WTC11 (cell line): ENCODE measurements around the gene DACH2. TPM values are rescaled to one million over a fixed set of nuclear protein-coding genes. Genes with fewer than 3 reads are reported as not detected.

Experiments used
- ATAC-seq: fragments of 200-7000 bp; cut with Tn5 transposase; 2 replicates; pipeline ENCODE4 v1.10.0; 2021; ENCODE audit warnings: mild to moderate bottlenecking, moderate library complexity
- CTCF ChIA-PET: fragments of 300-600 bp; sonication (Branson Sonifier 250); formaldehyde crosslinking; loops from one replicate; lab custom pipeline; 2021; ENCODE audit warnings: antibody characterized with exemption; lab: Charles Lee
- POLR2A ChIA-PET: fragments of 350-600 bp; sonication (Branson Sonifier 250); formaldehyde crosslinking; loops from one replicate; lab custom pipeline; 2021; ENCODE audit warnings: antibody characterized with exemption; lab: Charles Lee
- DNase-seq: peaks from one replicate; pipeline ENCODE4 v3.0.0; 2021; ENCODE audit warnings: low spot score
- H3K27ac Mint-ChIP-seq: 2 replicates; pipeline ENCODE4 v1.8.0; 2021; ENCODE audit warnings: mixed read lengths
- H3K27me3 Mint-ChIP-seq: 2 replicates; pipeline ENCODE4 v1.8.0; 2021; ENCODE audit warnings: low read depth, mild to moderate bottlenecking, moderate library complexity, mixed read lengths
- H3K36me3 Mint-ChIP-seq: 2 replicates; pipeline ENCODE4 v1.8.0; 2021; ENCODE audit warnings: mixed read lengths
- H3K4me1 Mint-ChIP-seq: 2 replicates; pipeline ENCODE4 v1.8.0; 2022; ENCODE audit warnings: mixed read lengths
- H3K4me3 Mint-ChIP-seq: 2 replicates; pipeline ENCODE4 v1.8.0; 2021; ENCODE audit warnings: mild to moderate bottlenecking, moderate library complexity, mixed read lengths
- H3K9me3 Mint-ChIP-seq: 2 replicates; pipeline ENCODE4 v1.8.0; 2021; ENCODE audit warnings: mixed read lengths
- CBFB ChIP-seq: sonication (generic); formaldehyde crosslinking; IDR thresholded peaks from 2 replicates; pipeline ENCODE4 v1.8.1; 2022; ENCODE audit warnings: mild to moderate bottlenecking, low read depth, missing genetic modification reagents
- GABPB1 ChIP-seq: sonication (generic); formaldehyde crosslinking; IDR thresholded peaks from 2 replicates; pipeline ENCODE4 v1.8.1; 2023; ENCODE audit warnings: mild to moderate bottlenecking, missing genetic modification reagents
- IRF2 ChIP-seq: sonication (generic); formaldehyde crosslinking; IDR thresholded peaks from 2 replicates; pipeline ENCODE4 v1.8.0; 2022; ENCODE audit warnings: low read depth, missing genetic modification reagents, borderline replicate concordance
- JAZF1 ChIP-seq: fragments of 250-450 bp; sonication (Bioruptor Pico); IDR thresholded peaks from 2 replicates; pipeline ENCODE4 v1.9.0; 2021; ENCODE audit warnings: moderate library complexity, mild to moderate bottlenecking, inconsistent platforms
- JUN ChIP-seq: sonication (generic); formaldehyde crosslinking; IDR thresholded peaks from 2 replicates; pipeline ENCODE4 v1.8.0; 2023; ENCODE audit warnings: mild to moderate bottlenecking, missing genetic modification reagents
- MXD4 ChIP-seq: fragments of 250-450 bp; sonication (Bioruptor Pico); IDR thresholded peaks from 2 replicates; pipeline ENCODE4 v1.8.0; 2021; ENCODE audit warnings: mild to moderate bottlenecking, moderate library complexity, borderline replicate concordance
- MYBL2 ChIP-seq: sonication (generic); formaldehyde crosslinking; IDR thresholded peaks from 2 replicates; pipeline ENCODE4 v1.8.1; 2023; ENCODE audit warnings: mild to moderate bottlenecking, moderate library complexity, missing genetic modification reagents
- RORB ChIP-seq: fragments of 250-450 bp; sonication (Bioruptor Pico); IDR thresholded peaks from 2 replicates; pipeline ENCODE4 v1.9.0; 2021; ENCODE audit warnings: mild to moderate bottlenecking
- SOX15 ChIP-seq: fragments of 250-450 bp; sonication (Bioruptor Pico); IDR thresholded peaks from 2 replicates; pipeline ENCODE4 v1.9.0; 2021; ENCODE audit warnings: mild to moderate bottlenecking
- ZNF138 ChIP-seq: sonication (generic); formaldehyde crosslinking; conservative IDR thresholded peaks from 2 replicates; pipeline ENCODE4 v1.8.1; 2022; ENCODE audit warnings: mild to moderate bottlenecking, moderate library complexity, missing genetic modification reagents
- ZNF219 ChIP-seq: sonication (generic); formaldehyde crosslinking; IDR thresholded peaks from 2 replicates; pipeline ENCODE4 v1.8.0; 2023; ENCODE audit warnings: missing genetic modification reagents, mild to moderate bottlenecking, borderline replicate concordance
- ZNF232 ChIP-seq: sonication (generic); formaldehyde crosslinking; IDR thresholded peaks from 2 replicates; pipeline ENCODE4 v1.8.0; 2022; ENCODE audit warnings: mild to moderate bottlenecking, missing genetic modification reagents
- total RNA-seq: library from RNA; stranded (reverse); gene quantifications from 3 replicates; pipeline ENCODE4 v1.2.3, GENCODE V29; 2021
- TF ChIP-seq, protein P1 (sequence below): sonication (generic); formaldehyde crosslinking; IDR thresholded peaks from 2 replicates; pipeline ENCODE4 v1.8.0; 2022; ENCODE audit warnings: mild to moderate bottlenecking, missing genetic modification reagents
- TF ChIP-seq, protein P2 (sequence below): fragments of 250-450 bp; sonication (Bioruptor Pico); IDR thresholded peaks from 2 replicates; pipeline ENCODE4 v1.9.0; 2021; ENCODE audit warnings: moderate library complexity, mild to moderate bottlenecking, inconsistent platforms, borderline replicate concordance
- TF ChIP-seq, protein P3 (sequence below): sonication (generic); formaldehyde crosslinking; IDR thresholded peaks from 2 replicates; pipeline ENCODE4 v1.8.1; 2022; ENCODE audit warnings: missing genetic modification reagents, borderline replicate concordance
- TF ChIP-seq, protein P4 (sequence below): sonication (generic); formaldehyde crosslinking; IDR thresholded peaks from 2 replicates; pipeline ENCODE4 v1.8.1; 2023; ENCODE audit warnings: mild to moderate bottlenecking, missing genetic modification reagents, moderate library complexity
- TF ChIP-seq, protein P5 (sequence below): fragments of 200-600 bp; IDR thresholded peaks from 2 replicates; pipeline ENCODE4 v1.8.0; 2022; ENCODE audit warnings: antibody characterized with exemption
- TF ChIP-seq, protein P6 (sequence below): sonication (generic); formaldehyde crosslinking; conservative IDR thresholded peaks from 2 replicates; pipeline ENCODE4 v1.8.1; 2022; ENCODE audit warnings: mild to moderate bottlenecking, missing genetic modification reagents
- TF ChIP-seq, protein P7 (sequence below): fragments of 250-450 bp; sonication (Bioruptor Pico); IDR thresholded peaks from 2 replicates; pipeline ENCODE4 v1.9.0; 2021; ENCODE audit warnings: mild to moderate bottlenecking
- TF ChIP-seq, protein P8 (sequence below): fragments of 250-450 bp; sonication (Bioruptor Pico); IDR thresholded peaks from 2 replicates; pipeline ENCODE4 v2.1.2; 2022; ENCODE audit warnings: mild to moderate bottlenecking, moderate library complexity
- TF ChIP-seq, protein P9 (sequence below): fragments of 250-450 bp; sonication (Bioruptor Pico); IDR thresholded peaks from 2 replicates; pipeline ENCODE4 v1.8.0; 2021; ENCODE audit warnings: mild to moderate bottlenecking
- TF ChIP-seq, protein P10 (sequence below): sonication (generic); formaldehyde crosslinking; IDR thresholded peaks from 2 replicates; pipeline ENCODE4 v1.8.0; 2022; ENCODE audit warnings: mild to moderate bottlenecking, missing genetic modification reagents

DACH2 gene
- total RNA-seq, 1 experiment from 2014 or later: 3.5 TPM

DNA sequence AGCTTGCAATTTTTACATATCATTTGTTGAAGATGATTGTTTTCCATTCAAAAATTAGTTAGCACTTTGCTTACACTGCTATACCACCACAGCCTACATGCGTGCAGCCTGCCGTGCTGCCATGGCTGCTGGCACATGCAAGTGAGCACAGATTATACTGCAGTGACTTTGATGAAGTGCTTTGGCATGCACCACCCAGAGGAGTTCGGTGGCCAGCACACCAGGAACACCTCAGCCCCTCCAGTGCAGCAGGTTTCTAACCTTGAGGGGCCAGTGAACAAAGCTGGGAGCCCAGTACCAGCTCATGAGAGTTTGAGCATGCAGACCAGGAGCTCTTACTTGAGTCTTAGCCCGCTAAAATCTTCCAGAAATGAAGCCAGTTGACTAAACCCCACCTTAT is 431.5 kb downstream of the DACH2 start:
- no peak for ATAC-seq
- Mint-ChIP-seq H3K36me3 (no peaks in the 10 kb centered on the region), H3K9me3 (no peaks in the 10 kb centered on the region), H3K27me3 (no peaks in the 10 kb centered on the region), H3K27ac (no peak overlapping the region), H3K4me3 (no peak overlapping the region), H3K4me1 (peaks cover 3% of the 10 kb centered on the region; the same call in 1 of the 2 replicates)
- TF ChIP-seq, protein P1, sequence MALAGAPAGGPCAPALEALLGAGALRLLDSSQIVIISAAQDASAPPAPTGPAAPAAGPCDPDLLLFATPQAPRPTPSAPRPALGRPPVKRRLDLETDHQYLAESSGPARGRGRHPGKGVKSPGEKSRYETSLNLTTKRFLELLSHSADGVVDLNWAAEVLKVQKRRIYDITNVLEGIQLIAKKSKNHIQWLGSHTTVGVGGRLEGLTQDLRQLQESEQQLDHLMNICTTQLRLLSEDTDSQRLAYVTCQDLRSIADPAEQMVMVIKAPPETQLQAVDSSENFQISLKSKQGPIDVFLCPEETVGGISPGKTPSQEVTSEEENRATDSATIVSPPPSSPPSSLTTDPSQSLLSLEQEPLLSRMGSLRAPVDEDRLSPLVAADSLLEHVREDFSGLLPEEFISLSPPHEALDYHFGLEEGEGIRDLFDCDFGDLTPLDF: no peak
- no peak for TF ChIP-seq GABPB1
- TF ChIP-seq JAZF1: no peak
- TF ChIP-seq SOX15 (CRISPR knock-in tag): no peak
- TF ChIP-seq, protein P2, sequence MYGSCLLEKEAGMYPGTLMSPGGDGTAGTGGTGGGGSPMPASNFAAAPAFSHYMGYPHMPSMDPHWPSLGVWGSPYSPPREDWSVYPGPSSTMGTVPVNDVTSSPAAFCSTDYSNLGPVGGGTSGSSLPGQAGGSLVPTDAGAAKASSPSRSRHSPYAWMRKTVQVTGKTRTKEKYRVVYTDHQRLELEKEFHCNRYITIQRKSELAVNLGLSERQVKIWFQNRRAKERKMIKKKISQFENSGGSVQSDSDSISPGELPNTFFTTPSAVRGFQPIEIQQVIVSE (CRISPR knock-in tag): no peak
- TF ChIP-seq CBFB (CRISPR knock-in tag): no peak
- no peak for TF ChIP-seq RORB
- no peak for TF ChIP-seq JUN (CRISPR knock-in tag)
- TF ChIP-seq, protein P3, sequence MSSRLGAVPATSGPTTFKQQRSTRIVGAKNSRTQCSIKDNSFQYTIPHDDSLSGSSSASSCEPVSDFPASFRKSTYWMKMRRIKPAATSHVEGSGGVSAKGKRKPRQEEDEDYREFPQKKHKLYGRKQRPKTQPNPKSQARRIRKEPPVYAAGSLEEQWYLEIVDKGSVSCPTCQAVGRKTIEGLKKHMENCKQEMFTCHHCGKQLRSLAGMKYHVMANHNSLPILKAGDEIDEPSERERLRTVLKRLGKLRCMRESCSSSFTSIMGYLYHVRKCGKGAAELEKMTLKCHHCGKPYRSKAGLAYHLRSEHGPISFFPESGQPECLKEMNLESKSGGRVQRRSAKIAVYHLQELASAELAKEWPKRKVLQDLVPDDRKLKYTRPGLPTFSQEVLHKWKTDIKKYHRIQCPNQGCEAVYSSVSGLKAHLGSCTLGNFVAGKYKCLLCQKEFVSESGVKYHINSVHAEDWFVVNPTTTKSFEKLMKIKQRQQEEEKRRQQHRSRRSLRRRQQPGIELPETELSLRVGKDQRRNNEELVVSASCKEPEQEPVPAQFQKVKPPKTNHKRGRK (CRISPR knock-in tag): no peak
- TF ChIP-seq MYBL2 (CRISPR knock-in tag): no peak
- TF ChIP-seq, protein P4, sequence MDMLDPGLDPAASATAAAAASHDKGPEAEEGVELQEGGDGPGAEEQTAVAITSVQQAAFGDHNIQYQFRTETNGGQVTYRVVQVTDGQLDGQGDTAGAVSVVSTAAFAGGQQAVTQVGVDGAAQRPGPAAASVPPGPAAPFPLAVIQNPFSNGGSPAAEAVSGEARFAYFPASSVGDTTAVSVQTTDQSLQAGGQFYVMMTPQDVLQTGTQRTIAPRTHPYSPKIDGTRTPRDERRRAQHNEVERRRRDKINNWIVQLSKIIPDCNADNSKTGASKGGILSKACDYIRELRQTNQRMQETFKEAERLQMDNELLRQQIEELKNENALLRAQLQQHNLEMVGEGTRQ (CRISPR knock-in tag): no peak
- ChIA-PET POLR2A (no interaction called here), CTCF (no interaction called here)
- DNase-seq: no peak

DNA sequence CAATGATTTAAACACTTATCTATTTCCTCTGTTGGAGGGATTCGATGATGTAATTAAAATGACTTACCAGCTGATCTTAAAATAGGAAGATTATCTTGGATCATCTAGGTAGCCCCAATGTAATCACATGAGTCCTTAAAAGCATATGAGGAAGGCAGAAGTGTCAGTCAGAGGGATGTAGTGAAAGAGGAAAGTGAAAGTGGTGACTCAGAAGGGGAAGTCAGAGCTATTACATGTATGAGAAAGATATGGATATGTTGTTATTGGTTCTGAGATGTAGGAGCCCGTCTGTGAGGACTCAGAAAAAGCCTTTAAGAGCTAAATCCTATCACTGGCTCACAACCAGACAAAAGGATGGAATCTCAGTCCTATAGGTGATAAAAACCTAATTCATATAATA is 456.4 kb downstream of the DACH2 start:
- ChIA-PET POLR2A (interaction anchor here (0.5 kb wide), 1 partner anchor 1123 kb away, joined by 6 read pairs; no protein-coding TSS in a partner anchor), CTCF (no interaction called here)
- H3K36me3 Mint-ChIP-seq: no peaks in the 10 kb centered on the region
- no peak overlapping the region for H3K4me3 Mint-ChIP-seq
- DNase-seq (no peak), ATAC-seq (no peak)
- peaks cover 4% of the 10 kb centered on the region; the same call in 1 of the 2 replicates for H3K9me3 Mint-ChIP-seq
- H3K4me1 Mint-ChIP-seq: no peaks in the 10 kb centered on the region
- H3K27ac Mint-ChIP-seq: no peak overlapping the region
- H3K27me3 Mint-ChIP-seq: no peaks in the 10 kb centered on the region
- TF ChIP-seq, protein P5, sequence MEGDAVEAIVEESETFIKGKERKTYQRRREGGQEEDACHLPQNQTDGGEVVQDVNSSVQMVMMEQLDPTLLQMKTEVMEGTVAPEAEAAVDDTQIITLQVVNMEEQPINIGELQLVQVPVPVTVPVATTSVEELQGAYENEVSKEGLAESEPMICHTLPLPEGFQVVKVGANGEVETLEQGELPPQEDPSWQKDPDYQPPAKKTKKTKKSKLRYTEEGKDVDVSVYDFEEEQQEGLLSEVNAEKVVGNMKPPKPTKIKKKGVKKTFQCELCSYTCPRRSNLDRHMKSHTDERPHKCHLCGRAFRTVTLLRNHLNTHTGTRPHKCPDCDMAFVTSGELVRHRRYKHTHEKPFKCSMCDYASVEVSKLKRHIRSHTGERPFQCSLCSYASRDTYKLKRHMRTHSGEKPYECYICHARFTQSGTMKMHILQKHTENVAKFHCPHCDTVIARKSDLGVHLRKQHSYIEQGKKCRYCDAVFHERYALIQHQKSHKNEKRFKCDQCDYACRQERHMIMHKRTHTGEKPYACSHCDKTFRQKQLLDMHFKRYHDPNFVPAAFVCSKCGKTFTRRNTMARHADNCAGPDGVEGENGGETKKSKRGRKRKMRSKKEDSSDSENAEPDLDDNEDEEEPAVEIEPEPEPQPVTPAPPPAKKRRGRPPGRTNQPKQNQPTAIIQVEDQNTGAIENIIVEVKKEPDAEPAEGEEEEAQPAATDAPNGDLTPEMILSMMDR: no peak
- TF ChIP-seq, protein P6, sequence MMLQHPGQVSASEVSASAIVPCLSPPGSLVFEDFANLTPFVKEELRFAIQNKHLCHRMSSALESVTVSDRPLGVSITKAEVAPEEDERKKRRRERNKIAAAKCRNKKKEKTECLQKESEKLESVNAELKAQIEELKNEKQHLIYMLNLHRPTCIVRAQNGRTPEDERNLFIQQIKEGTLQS: no peak
- TF ChIP-seq, protein P7, sequence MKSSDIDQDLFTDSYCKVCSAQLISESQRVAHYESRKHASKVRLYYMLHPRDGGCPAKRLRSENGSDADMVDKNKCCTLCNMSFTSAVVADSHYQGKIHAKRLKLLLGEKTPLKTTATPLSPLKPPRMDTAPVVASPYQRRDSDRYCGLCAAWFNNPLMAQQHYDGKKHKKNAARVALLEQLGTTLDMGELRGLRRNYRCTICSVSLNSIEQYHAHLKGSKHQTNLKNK: no peak
- TF ChIP-seq ZNF219 (CRISPR knock-in tag) (no peak), ZNF232 (CRISPR knock-in tag) (no peak), MXD4 (no peak), IRF2 (CRISPR knock-in tag) (no peak), ZNF138 (CRISPR knock-in tag) (no peak)
- TF ChIP-seq, protein P8, sequence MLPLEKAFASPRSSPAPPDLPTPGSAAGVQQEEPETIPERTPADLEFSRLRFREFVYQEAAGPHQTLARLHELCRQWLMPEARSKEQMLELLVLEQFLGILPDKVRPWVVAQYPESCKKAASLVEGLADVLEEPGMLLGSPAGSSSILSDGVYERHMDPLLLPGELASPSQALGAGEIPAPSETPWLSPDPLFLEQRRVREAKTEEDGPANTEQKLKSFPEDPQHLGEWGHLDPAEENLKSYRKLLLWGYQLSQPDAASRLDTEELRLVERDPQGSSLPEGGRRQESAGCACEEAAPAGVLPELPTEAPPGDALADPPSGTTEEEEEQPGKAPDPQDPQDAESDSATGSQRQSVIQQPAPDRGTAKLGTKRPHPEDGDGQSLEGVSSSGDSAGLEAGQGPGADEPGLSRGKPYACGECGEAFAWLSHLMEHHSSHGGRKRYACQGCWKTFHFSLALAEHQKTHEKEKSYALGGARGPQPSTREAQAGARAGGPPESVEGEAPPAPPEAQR: no peak
- TF ChIP-seq, protein P9, sequence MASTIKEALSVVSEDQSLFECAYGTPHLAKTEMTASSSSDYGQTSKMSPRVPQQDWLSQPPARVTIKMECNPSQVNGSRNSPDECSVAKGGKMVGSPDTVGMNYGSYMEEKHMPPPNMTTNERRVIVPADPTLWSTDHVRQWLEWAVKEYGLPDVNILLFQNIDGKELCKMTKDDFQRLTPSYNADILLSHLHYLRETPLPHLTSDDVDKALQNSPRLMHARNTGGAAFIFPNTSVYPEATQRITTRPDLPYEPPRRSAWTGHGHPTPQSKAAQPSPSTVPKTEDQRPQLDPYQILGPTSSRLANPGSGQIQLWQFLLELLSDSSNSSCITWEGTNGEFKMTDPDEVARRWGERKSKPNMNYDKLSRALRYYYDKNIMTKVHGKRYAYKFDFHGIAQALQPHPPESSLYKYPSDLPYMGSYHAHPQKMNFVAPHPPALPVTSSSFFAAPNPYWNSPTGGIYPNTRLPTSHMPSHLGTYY (CRISPR knock-in tag): no peak
- TF ChIP-seq, protein P10, sequence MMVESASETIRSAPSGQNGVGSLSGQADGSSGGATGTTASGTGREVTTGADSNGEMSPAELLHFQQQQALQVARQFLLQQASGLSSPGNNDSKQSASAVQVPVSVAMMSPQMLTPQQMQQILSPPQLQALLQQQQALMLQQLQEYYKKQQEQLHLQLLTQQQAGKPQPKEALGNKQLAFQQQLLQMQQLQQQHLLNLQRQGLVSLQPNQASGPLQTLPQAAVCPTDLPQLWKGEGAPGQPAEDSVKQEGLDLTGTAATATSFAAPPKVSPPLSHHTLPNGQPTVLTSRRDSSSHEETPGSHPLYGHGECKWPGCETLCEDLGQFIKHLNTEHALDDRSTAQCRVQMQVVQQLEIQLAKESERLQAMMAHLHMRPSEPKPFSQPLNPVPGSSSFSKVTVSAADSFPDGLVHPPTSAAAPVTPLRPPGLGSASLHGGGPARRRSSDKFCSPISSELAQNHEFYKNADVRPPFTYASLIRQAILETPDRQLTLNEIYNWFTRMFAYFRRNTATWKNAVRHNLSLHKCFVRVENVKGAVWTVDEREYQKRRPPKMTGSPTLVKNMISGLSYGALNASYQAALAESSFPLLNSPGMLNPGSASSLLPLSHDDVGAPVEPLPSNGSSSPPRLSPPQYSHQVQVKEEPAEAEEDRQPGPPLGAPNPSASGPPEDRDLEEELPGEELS (CRISPR knock-in tag): no peak
